ENCODE measurements around the gene GAS6.
"Not testable (repeated sequence)": the region's sequence is repeated elsewhere in the genome, so short reads cannot be mapped to it uniquely, and the experiment has no call there.

GAS6 gene

DNA sequence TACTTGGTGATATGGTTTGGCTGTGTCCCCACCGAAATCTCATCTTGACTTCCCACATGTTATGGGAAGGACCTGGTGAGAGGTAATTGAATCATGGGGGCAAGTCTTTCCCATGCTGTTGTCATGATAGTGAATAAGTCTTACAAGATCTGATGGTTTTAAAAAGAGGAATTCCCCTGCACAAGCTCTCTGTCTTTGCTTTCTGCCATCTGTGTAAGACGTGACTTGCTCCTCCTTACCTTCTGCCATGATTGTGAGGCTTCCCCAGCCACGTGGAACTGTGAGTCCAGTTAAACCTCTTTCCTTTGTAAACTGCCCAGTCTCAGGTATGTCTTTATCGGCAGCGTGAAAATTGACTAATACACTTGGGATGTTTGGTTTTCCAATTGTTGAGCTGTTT, 4.0 kb upstream of the GAS6 start:
- DNase-seq (ENCODE audit: low spot score), result not testable (repeated sequence)

DNA sequence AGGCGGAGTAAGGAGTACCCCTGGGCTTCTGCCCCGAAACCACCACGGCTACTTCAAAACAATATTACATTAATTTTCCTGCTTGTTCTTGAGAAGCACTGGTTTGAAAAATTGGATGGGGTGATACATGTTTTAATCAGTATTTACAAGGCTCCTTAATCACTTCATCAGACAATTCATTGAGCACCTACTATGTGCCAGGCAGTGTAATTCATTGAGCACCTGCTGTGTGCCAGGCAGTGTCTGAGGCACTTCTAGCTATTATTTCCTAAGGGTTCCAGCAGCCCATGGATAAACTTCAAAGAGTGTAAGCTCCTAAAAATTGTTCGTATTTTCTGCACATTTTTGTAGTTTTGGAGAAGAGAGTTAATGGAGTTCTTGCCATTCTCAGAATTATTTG, 1.6 kb upstream of the GAS6 start:
- DNase-seq (ENCODE audit: low spot score), result no peak

DNA sequence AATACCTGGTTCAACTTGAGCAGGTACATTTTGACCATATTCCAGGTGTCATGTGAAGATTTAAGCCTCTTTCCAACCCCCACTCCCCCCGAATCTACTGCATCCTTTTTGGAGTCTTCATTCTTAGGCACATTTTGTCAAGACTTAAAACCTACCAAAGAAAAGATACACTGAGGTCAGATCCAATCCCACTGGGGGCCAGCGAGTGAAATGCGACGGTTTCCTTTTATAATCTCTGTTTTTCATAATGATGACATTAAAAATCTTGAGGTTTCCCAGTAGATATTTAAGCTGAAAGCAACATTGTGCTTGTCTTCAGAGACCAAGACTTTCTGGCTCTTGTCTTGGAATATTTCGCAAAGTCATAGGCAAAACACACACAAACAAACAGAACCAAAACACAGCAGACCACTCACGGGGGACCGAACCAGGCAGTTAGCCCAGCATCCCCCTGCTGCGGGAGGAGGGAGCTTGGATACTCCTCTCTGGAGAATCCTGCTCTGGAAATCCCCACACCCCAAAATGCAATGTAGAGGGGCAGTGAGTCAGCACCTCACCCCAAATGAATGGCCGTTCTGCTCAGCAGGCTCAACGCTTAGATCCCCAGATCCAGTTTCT, 506 bp upstream of the GAS6 start:
- no peak for DNase-seq (ENCODE audit: low spot score)

DNA sequence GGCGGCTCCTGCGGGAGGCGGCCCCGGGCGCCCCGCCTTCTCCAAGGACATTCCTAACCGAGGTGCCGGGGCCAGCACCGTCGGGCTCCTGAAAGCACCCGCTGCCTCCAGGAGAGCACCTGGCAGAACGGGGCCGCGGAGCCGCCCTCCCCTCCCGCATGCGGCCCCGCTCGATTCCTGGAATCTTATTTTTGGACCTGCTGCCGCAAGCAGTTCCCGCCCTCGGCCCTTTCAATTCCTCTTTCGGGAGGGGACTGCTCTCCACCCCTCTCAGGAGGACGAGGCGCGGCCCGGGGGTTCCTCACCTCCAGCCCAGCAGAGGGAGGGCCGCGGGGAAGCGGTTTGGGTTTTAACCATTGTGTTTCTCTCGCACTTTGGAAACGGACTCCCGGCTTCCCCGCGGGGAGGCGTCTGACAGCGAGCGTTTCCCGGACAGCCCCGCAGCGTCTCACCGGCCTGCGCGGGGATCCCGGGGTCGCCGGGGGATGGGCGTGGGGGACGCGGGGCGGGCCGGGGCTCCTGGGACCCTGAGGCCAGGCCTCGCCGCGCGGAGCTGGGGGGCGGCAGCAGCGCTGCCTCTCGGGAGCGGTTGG, 849 bp downstream of the GAS6 start:
- DNase-seq (ENCODE audit: low spot score), result no peak

GRCh38 chr13:113862191-113862930, 1.5 kb downstream of the GAS6 start:
- DNase-seq (ENCODE audit: low spot score), result no peak

DNA sequence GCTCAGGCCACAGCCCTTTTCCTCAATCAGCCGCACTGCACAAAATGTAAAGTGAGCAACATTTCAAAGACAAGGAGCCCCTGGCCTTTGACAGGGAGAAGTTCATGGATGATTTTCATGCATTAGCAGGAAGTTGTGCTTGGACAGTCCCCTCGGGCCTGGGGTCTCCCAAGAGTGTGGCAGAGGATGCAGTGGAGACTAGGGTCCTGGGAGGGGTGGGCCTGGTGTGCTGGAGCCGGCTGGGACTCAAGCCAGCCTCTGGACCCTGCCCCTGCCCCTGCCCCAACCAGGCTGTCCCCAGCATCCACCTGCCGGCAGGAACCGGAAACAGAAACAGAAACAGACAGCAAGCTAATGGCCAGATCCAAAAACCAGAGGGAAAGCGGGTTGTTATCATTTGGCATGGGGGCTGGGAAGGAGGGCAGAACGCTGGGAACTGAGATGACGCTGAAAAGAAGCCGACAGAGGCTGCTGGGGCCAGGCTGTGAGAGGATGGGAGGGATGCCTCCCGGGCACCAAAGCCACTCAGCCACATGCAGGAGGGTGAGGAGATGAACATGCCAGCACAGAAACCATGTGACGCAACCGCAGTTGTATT, 2.3 kb downstream of the GAS6 start:
- DNase-seq (ENCODE audit: low spot score), result no peak

DNA sequence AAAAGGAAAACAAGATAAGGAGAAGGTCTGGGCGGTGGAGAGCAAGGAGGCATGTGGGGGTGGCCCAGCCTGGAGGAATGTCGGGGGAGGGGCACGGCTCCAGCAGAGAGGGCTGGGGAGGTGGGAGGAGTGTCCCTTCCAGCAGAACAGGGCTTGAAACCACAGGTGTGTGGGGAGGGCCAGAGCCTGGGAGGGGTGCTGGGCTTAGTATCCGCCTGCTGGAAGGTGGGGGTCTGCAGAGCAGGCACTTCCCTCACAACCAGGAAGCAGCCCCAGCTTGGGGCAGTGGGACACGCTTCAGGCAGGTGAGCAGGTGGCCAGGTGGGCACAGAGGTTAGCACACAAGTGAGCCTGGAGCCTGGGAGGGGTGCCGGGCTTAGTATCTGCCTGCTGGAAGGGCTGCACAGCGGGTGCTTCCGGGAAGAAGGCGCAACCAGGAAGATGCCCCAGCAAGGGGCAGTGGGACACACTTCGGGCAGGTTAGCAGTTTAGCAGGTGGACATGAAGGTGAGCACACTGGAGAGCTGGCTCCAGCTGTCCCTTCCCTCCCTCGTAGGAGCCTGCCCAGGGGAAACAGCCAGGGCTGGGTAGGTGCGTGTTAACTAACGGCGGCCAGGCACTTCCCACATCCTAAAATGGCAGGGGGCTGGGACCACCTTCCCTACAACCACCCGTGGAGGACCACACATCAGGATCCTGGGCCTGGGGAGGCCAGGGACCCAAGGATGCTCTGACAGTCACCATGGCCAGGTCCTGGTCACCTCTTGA, 3.0 kb downstream of the GAS6 start:
- no peak for DNase-seq (ENCODE audit: low spot score)

- no peak for DNase-seq (ENCODE audit: low spot score)
These were observed 3.7 kb downstream of the GAS6 start for GRCh38 chr13:113860051-113860664.

DNA sequence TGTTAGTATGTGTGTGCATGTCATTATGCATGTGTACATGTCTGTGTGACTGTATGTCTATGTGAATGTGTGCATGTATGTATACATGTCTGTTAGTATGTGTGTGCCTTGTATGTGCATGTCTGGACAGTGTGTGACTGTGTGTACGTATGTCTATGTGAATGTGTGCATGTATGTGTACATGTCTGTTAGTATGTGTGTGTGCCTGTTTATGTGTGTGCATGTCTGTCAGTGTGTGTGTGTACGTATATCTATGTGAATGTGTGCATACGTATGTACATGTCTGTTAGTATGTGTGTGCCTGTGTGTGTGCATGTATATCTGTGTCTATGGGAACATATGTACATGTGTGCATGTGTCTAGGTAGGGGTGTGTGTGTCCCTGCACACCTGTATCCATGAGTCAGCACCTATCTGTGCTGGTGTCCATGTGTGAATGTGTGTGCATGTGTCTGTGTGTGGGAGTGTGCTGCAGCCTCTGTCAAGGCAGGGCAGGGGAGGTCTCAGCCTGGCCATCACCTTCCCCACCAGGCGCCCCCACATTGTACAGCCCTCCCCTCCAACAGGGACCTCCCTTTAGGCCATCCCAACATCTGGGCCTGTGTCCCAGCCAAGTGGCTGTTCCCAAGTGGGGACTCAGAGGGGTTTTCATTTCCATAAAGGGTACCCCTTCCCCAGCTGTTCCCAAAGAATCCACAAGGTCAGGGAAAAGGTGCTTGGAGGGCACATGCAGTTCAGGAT, 4.4 kb downstream of the GAS6 start:
- no peak for DNase-seq (ENCODE audit: low spot score)

- DNase-seq (ENCODE audit: low spot score), result no peak
These were observed 6.2 kb downstream of the GAS6 start for GRCh38 chr13:113857531-113858195.

GRCh38 chr13:113856716-113857065, 7.2 kb downstream of the GAS6 start:
- DNase-seq (ENCODE audit: low spot score), result no peak

DNA sequence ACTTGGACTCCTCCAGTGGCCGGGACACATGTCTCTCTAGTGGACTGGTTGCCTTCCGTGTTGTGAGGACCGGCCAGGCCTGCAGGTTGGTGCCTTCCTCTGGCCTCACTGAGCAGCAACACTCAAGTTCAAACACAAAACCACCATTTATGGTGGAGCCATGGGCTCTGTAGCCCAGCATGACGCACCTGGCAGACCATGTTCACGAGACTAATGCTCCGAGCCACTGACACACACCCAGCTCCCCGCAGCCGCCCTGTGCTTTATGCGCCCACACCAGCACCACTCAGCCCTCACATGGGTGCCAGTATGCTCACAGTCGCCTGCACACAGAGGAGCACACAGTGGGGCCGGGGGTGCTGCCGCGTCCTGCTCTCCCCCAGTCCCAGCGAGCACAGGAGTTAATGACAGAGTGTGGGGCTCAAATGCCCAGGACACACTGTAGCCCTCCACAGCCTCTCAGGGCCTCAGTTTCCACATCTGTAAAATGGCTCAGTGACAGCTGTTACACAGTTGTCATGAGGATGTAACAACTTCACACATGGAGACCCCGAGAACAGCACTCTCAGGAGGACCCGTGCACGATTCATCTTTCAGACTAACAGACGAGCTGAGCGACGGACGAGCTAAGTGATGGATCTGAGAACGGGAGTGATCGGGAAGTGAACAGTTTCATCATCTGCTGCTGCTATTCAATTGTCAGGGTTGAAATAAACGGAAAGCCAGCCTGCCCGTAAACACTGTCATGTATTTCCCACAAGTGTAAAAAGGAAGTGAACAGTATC, 7.8 kb downstream of the GAS6 start:
- no peak for DNase-seq (ENCODE audit: low spot score)

DNA sequence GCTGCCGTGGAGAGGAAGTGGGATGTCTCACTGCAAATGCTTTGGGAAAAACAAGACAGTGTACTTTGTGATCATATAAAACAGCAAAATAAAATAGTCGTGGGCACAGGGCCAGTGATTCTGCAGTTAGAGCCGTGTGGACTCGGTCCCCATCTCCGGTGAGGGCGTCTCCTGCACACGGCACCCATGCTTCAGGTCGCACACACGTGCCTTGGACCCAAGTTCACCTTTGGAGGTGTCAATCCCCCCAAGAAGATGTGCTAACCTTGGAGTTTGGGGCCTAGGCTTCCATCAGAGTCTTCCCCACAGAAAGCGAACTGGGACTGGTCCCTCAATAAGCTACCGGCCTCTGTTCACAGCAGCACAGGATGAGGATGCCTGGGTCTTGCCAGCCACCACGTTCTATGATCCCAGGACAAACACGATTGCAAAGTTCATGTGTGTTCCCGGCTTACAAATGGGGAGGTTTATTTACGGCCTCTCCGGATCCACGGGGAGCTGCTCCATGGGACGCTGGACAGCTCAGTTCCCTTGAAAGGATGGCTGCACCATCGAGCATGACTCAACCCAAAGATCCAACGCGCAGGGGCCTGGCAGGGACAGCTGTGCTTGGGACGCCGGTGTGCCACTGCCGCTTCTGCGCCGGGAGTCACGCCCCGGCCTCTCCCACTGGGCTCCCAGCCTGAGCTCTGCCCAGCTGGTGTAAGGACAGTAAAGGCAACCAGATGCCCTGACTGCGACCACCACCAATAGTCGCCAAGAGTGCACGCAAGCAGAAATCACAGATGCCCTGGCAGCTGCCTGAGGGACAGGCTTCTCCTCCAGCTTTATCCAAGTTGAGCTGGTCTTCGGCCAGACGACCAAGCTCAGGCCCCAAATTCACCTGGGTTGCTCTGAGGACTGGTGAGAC, 8.6 kb downstream of the GAS6 start:
- no peak for DNase-seq (ENCODE audit: low spot score)

DNA sequence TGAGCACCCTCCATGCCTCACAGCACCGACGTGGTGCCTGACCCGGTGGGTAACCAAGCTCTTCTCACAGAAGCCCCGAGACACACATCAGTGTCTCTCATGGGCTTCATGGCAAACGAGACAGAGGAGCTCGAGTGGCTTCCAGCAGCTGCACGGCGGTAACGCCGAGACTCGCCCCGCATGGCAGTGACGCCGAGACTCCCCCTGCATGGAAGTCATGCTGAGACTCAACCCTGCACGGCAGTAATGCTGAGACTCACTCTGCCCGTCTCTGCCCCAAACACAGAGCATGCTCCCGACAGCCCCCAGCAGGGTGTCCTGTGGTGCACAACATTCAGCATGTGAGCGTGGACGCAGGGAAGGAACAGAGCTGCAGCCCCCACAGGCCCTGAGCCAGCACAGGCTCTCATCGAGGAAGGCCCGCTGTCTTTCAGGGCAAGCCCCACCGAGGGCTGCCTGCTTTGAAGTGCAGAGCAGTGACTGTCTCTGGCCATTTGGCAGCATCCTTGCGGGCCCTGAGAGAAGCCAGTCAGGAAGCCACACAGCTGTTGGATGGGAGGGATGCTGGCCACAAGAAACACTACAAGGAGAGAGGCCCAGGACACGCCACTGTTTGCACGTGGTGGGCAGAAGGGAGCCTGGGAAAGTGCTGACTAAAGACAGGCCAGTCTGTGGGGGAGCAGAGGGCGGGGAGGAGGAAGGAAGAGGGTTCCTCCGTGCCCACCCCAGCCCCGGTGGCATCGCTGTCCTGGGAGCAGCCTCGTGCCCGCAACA, 9.5 kb downstream of the GAS6 start:
- DNase-seq (ENCODE audit: low spot score), result no peak

DNA sequence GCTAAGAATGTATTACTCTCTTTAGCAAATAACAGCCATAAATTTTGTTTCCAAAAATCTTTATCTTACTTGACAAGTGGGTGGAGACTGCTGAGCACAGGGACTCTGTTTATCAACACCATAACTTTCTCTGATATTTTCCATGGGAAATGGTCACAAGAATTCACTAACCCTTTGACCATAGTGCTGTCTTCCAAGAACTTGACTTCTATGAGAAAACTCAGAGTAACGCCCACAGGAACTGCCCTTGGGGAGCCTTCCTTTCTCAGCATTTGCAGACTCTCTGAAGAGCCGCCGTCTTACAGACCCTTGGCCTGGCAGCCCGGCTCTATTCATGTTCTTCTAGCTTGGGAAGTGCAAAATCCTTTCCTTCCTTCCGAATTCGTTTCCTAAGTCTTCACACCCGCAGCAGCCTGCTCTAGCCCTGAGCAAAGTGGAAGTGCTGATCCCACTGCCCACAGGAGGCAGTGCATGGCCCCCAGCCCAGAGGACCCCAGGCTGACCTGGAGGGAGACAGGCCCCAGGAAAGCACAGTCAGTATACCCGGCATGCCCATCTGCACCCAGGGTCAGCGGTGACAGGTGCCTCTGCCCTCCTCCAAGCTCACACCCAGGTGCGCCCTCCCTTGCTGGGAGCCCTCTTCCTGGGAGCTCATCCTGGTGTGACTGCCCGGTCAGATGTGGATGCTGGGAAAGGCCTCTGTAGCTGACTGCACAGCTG, 10.2 kb downstream of the GAS6 start:
- no peak for DNase-seq (ENCODE audit: low spot score)

- no peak for DNase-seq (ENCODE audit: low spot score)
These were observed 11.0 kb downstream of the GAS6 start for GRCh38 chr13:113852536-113853517.
